GM15510 (cell line): Measurements from ENCODE around the gene GREB1L.

Source experiments
- POLR2A ChIP-seq: IDR thresholded peaks from 3 replicates; pipeline ENCODE4 v1.6.1; 2011; ENCODE audit warnings: borderline replicate concordance; ENCODE audit not compliant: insufficient read length; ENCODE audit errors: extremely low read depth

Gene GREB1L

GRCh38 chr18:21433436-21433835, 191.4 kb downstream of the GREB1L start:
- TF ChIP-seq POLR2A, result no peak

GRCh38 chr18:21439431-21439846, 197.4 kb downstream of the GREB1L start:
- TF ChIP-seq POLR2A, result no peak

GRCh38 chr18:21441670-21442069, 199.6 kb downstream of the GREB1L start:
- no peak for TF ChIP-seq POLR2A

GRCh38 chr18:21443776-21444464, 201.9 kb downstream of the GREB1L start:
- TF ChIP-seq POLR2A, result no peak

- no peak for TF ChIP-seq POLR2A
These were observed 202.6 kb downstream of the GREB1L start for GRCh38 chr18:21444465-21445212.

- no peak for TF ChIP-seq POLR2A
These were observed 206.3 kb downstream of the GREB1L start for GRCh38 chr18:21448299-21448698.

GRCh38 chr18:21449367-21450290, 207.6 kb downstream of the GREB1L start:
- no peak for TF ChIP-seq POLR2A

- no peak for TF ChIP-seq POLR2A
These were observed 208.5 kb downstream of the GREB1L start for GRCh38 chr18:21450503-21450902.

- TF ChIP-seq POLR2A, result no peak
These were observed 208.9 kb downstream of the GREB1L start for GRCh38 chr18:21450913-21451312.

- no peak for TF ChIP-seq POLR2A
These were observed 209.8 kb downstream of the GREB1L start for GRCh38 chr18:21451851-21452250.

- no peak for TF ChIP-seq POLR2A
These were observed 210.3 kb downstream of the GREB1L start for GRCh38 chr18:21452276-21452780.

GRCh38 chr18:21452796-21453510, 210.9 kb downstream of the GREB1L start:
- no peak for TF ChIP-seq POLR2A

- TF ChIP-seq POLR2A, result no peak
These were observed 211.5 kb downstream of the GREB1L start for GRCh38 chr18:21453511-21453901.

- no peak for TF ChIP-seq POLR2A
These were observed 212.7 kb downstream of the GREB1L start for GRCh38 chr18:21454725-21455124.
